K562 (cell line): ENCODE results near the gene EPHA2. TPM values are rescaled to one million over a fixed set of nuclear protein-coding genes. Genes with fewer than 3 reads are reported as not detected.

ENCODE experiments used
- CHD7 ChIP-seq: fragments of 200-600 bp; sonication (generic); IDR thresholded peaks from one replicate; pipeline ENCODE4 v1.6.1; 2012; ENCODE audit warnings: mild to moderate bottlenecking, low read depth, low read length, inconsistent platforms
- ELF4 ChIP-seq: fragments of 450-650 bp; formaldehyde crosslinking; IDR thresholded peaks from 2 replicates; pipeline ENCODE4 v1.4.0; 2022; ENCODE audit warnings: missing genetic modification characterization
- ETS1 ChIP-seq: conservative IDR thresholded peaks from 2 replicates; pipeline ENCODE4 v1.6.1; 2011; ENCODE audit warnings: low read depth, mild to moderate bottlenecking, low read length; ENCODE audit not compliant: control insufficient read depth
- FOXK1 ChIP-seq: sonication (generic); formaldehyde crosslinking; IDR thresholded peaks from 2 replicates; pipeline ENCODE4 v1.8.0; 2022; ENCODE audit warnings: missing genetic modification reagents, mild to moderate bottlenecking, borderline replicate concordance
- HDGF ChIP-seq: fragments of 450-650 bp; IDR thresholded peaks from 2 replicates; pipeline ENCODE4 v1.6.1; 2016
- KLF1 ChIP-seq: fragments of 450-650 bp; IDR thresholded peaks from 2 replicates; pipeline ENCODE4 v1.6.1; 2016; ENCODE audit warnings: missing genetic modification characterization, missing compliant biosample characterization
- NFIC ChIP-seq: fragments of 450-650 bp; IDR thresholded peaks from 2 replicates; pipeline ENCODE4 v1.6.1; 2017; ENCODE audit warnings: mild to moderate bottlenecking, inconsistent platforms
- TAF15 ChIP-seq: fragments of 200-400 bp; formaldehyde crosslinking; IDR thresholded peaks from 2 replicates; pipeline ENCODE4 v1.6.1; 2017; ENCODE audit warnings: mild to moderate bottlenecking, low read depth, low read length, moderate library complexity
- TAL1 ChIP-seq: fragments of 450-650 bp; IDR thresholded peaks from 2 replicates; pipeline ENCODE4 v1.6.1; 2016; ENCODE audit warnings: mild to moderate bottlenecking
- ZNF764 ChIP-seq: fragments of 250-450 bp; sonication (Bioruptor Pico); IDR thresholded peaks from 2 replicates; pipeline ENCODE4 v1.4.0; 2020; ENCODE audit warnings: low read depth, mild to moderate bottlenecking, moderate library complexity
- ZNF79 ChIP-seq: fragments of 250-450 bp; sonication (Bioruptor Pico); IDR thresholded peaks from 2 replicates; pipeline ENCODE4 v1.4.0; 2020; ENCODE audit warnings: low read depth, mild to moderate bottlenecking, moderate library complexity
- polyA plus RNA-seq, 8 experiments: library from polyadenylated mRNA; depleted of rRNA in 4 of 8; stranded (reverse) in 5 of 8; unstranded in 3 of 8; fragments of >200 nt; fragmentation: Nextera tagmentation in 2 of 8; fragmentation: Illumina TruSeq in 1 of 8; extraction: Ambion mirVana in 2 of 8; extraction: Trizol in 1 of 8; gene quantifications; 2 replicates each; pipeline versions ENCODE4 v1.2.1 to v1.2.3, GENCODE V29; 2011 to 2014; ENCODE audit warnings: inconsistent platforms in 1 of 8, missing spikeins in 1 of 8
- total RNA-seq, 7 experiments: library from RNA; depleted of rRNA in 6 of 7; stranded (reverse); fragments of >200 nt in 6 of 7; fragmentation: Illumina TruSeq in 2 of 7; extraction: Trizol in 2 of 7; gene quantifications; 2 replicates each; pipeline versions ENCODE4 v1.2.1 to v1.2.3, GENCODE V29; 2011 to 2021; ENCODE audit warnings: low replicate concordance in 1 of 7
- TF ChIP-seq, protein P1 (sequence below), 2 experiments: fragments of 450-650 bp; conservative IDR thresholded peaks; 2 replicates each; pipeline ENCODE4 v1.6.1; 2017; ENCODE audit warnings: mild to moderate bottlenecking in 2 of 2, moderate library complexity in 2 of 2
- TF ChIP-seq, protein P2 (sequence below): sonication (generic); formaldehyde crosslinking; IDR thresholded peaks from 2 replicates; pipeline ENCODE4 v1.8.0; 2022; ENCODE audit warnings: mild to moderate bottlenecking, missing genetic modification reagents

The EPHA2 gene
- total and polyA plus RNA-seq, 9 of the 15 experiments (the other 6 are each of a cell fraction or from before 2014, with no cell fraction given): 0.04 to 0.40 (median 0.07) TPM; not detected in 4

DNA sequence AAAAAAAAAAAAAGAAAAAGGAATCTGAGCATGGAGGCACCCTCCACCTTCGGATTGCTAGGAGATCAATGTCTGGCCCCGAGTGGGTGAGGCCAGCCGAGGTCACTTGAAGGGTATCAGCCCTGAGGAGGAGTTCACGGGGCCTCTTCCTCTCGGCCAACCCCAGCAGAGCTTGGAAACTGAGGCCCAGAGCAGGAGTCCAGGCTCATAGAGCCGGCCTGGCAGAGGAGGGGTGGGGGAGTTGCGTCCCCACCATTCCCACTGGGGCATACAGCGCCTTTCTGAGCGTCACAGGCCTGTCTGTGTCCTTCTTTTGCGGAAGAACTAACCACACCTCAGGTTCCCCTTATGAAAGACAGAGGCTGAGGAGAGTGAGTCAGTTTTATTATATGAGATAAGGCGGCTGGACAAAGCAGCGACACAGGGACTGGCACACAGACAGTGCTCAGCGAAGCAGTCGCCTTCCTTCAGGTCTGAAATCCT, 17.1 kb upstream of the EPHA2 start (continued):
- TF ChIP-seq CHD7 (no peak), ZNF79 (CRISPR knock-in tag) (no peak), TAF15 (no peak), NFIC (no peak), ELF4 (no peak), HDGF (no peak), FOXK1 (CRISPR knock-in tag) (no peak), KLF1 (no peak), ZNF764 (CRISPR knock-in tag) (no peak), ETS1 (0 out of 2 replicates have a peak, but pooled peaks have one; percentile 56), TAL1 (no peak)
- TF ChIP-seq, protein P1, sequence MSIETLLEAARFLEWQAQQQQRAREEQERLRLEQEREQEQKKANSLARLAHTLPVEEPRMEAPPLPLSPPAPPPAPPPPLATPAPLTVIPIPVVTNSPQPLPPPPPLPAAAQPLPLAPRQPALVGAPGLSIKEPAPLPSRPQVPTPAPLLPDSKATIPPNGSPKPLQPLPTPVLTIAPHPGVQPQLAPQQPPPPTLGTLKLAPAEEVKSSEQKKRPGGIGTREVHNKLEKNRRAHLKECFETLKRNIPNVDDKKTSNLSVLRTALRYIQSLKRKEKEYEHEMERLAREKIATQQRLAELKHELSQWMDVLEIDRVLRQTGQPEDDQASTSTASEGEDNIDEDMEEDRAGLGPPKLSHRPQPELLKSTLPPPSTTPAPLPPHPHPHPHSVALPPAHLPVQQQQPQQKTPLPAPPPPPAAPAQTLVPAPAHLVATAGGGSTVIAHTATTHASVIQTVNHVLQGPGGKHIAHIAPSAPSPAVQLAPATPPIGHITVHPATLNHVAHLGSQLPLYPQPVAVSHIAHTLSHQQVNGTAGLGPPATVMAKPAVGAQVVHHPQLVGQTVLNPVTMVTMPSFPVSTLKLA (conservative IDR thresholded peaks at IDR 0.05): no peak
- TF ChIP-seq, protein P2, sequence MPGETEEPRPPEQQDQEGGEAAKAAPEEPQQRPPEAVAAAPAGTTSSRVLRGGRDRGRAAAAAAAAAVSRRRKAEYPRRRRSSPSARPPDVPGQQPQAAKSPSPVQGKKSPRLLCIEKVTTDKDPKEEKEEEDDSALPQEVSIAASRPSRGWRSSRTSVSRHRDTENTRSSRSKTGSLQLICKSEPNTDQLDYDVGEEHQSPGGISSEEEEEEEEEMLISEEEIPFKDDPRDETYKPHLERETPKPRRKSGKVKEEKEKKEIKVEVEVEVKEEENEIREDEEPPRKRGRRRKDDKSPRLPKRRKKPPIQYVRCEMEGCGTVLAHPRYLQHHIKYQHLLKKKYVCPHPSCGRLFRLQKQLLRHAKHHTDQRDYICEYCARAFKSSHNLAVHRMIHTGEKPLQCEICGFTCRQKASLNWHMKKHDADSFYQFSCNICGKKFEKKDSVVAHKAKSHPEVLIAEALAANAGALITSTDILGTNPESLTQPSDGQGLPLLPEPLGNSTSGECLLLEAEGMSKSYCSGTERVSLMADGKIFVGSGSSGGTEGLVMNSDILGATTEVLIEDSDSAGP (CRISPR knock-in tag): no peak
